Astrocyte (in vitro differentiated cells and primary cell): ENCODE results near the gene LCN1.

ENCODE experiments used
- CTCF ChIP-seq: IDR thresholded peaks from 2 replicates; pipeline ENCODE4 v1.5.1; 2011; ENCODE audit warnings: low read depth, mild to moderate bottlenecking, inconsistent platforms, low read length, moderate library complexity; ENCODE audit not compliant: insufficient read depth
- EZH2 ChIP-seq: IDR thresholded peaks from 2 replicates; pipeline ENCODE4 v1.6.1; 2012; ENCODE audit warnings: mild to moderate bottlenecking, low read length, inconsistent platforms; ENCODE audit not compliant: insufficient read depth

- TF ChIP-seq CTCF (no peak), EZH2 (no peak)
Measured at GRCh38 chr9:135499326-135500070, 21.7 kb upstream of the LCN1 start.
